Colon (tissue), 2 donors: ENCODE data around the gene SUCNR1.
"Not testable (repeated sequence)": the region's sequence is repeated elsewhere in the genome, so short reads cannot be mapped to it uniquely, and the experiment has no call there.

Experiments used
- FAIRE-seq: peaks from 2 replicates; lab custom pipeline; 2012; peaks lifted over from hg19 to GRCh38; lab: Jason Lieb, UNC
- donor health status: control.
- donor health status: control.

Gene SUCNR1

GRCh38 chr3:151873398-151873797 is at the start of gene SUCNR1:
Gene SUCNR1 (plus strand): TSS chr3:151873643. CDS start chr3:151879893, 6,250 bp downstream.
- no peak for FAIRE-seq

- no peak for FAIRE-seq
These were observed 45.6 kb upstream of the SUCNR1 start for GRCh38 chr3:151827816-151828215.

GRCh38 chr3:151835751-151836525 is 37.5 kb upstream of the SUCNR1 start:
- no peak for FAIRE-seq

GRCh38 chr3:151837057-151837456 is 36.4 kb upstream of the SUCNR1 start:
- no peak for FAIRE-seq

- peak; percentile 55 for FAIRE-seq
These were observed 34.7 kb upstream of the SUCNR1 start for GRCh38 chr3:151838574-151839312.

- FAIRE-seq, result no peak
These were observed 34.2 kb upstream of the SUCNR1 start for GRCh38 chr3:151839313-151839631.

GRCh38 chr3:151841801-151842200 is 31.6 kb upstream of the SUCNR1 start:
- no peak for FAIRE-seq

- no peak for FAIRE-seq
These were observed 30.2 kb upstream of the SUCNR1 start for GRCh38 chr3:151843275-151843674.

- FAIRE-seq, result no peak
These were observed 28.0 kb upstream of the SUCNR1 start for GRCh38 chr3:151845306-151845905.

- not testable (repeated sequence) for FAIRE-seq
These were observed 23.4 kb upstream of the SUCNR1 start for GRCh38 chr3:151850065-151850464.

- FAIRE-seq, result no peak
These were observed 21.2 kb upstream of the SUCNR1 start for GRCh38 chr3:151852074-151852811.

GRCh38 chr3:151856118-151856517 is 17.3 kb upstream of the SUCNR1 start:
- no peak for FAIRE-seq

GRCh38 chr3:151856641-151857040 is 16.8 kb upstream of the SUCNR1 start:
- FAIRE-seq, result no peak

- FAIRE-seq, result no peak
These were observed 14.2 kb upstream of the SUCNR1 start for GRCh38 chr3:151859233-151859673.

GRCh38 chr3:151859905-151860304 is 13.5 kb upstream of the SUCNR1 start:
- no peak for FAIRE-seq

GRCh38 chr3:151863611-151864010 is 9.8 kb upstream of the SUCNR1 start:
- no peak for FAIRE-seq

- no peak for FAIRE-seq
These were observed 8.9 kb upstream of the SUCNR1 start for GRCh38 chr3:151864423-151865101.

GRCh38 chr3:151866711-151867410 is 6.6 kb upstream of the SUCNR1 start:
- no peak for FAIRE-seq

- no peak for FAIRE-seq
These were observed 5.8 kb upstream of the SUCNR1 start for GRCh38 chr3:151867666-151868065.

GRCh38 chr3:151869181-151869580 is 4.3 kb upstream of the SUCNR1 start:
- no peak for FAIRE-seq
